ENCODE measurements around the gene SLC47A2. TPM values are rescaled to one million over a fixed set of nuclear protein-coding genes. Genes with fewer than 3 reads are reported as not detected.

Gene SLC47A2
- total and polyA plus RNA-seq, 3 experiments from 2014 or later = not detected

DNA sequence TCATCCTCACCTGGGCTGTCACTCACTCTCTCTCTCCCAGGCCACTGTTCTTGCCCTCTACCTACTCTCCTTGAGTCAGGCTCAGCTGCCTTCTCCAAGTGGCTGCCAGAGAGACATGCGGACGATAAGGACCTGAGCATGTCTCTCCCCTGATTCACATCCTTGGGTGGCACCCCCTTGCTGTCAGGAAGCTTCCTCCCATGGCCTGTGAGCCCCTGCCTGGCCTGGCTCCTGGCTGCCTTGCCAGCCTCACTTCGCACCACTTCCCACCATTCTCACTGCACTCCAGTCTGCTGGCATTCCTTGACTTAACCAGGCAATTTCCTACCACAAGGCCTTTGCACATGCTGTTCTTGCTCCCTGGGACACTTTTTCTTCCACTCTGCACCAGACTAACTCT lies 34.5 kb upstream of the SLC47A2 start:
- Mint-ChIP-seq H3K4me3 (no peak overlapping the region), H3K27me3 (peaks cover 17 to 49% of the 10 kb centered on the region in 2 donors), H3K27ac (peak overlapping the region in 1 of 8 donors; percentile 51), H3K9me3 (no peaks in the 10 kb centered on the region), H3K36me3 (peaks cover 0 to 3% (median 0%) of the 10 kb centered on the region in 3 donors), H3K4me1 (no peaks in the 10 kb centered on the region)
- H3K9me3 ChIP-seq (ENCODE audit: low read length) = no peaks in the 10 kb centered on the region
- ChIA-PET POLR2A (no interaction called here), CTCF (interaction anchor here (0.9 to 1.1 kb wide), 2 partner anchors 11 to 12 kb away, joined by 3 read pairs; no protein-coding TSS in a partner anchor)
- H3K4me1 ChIP-seq (ENCODE audit: insufficient read depth, low read length) = no peaks in the 10 kb centered on the region
- H3K27ac ChIP-seq (ENCODE audit: low read depth, low read length) = no peak overlapping the region
- no peak overlapping the region for H3K4me3 ChIP-seq (ENCODE audit: low read length)
- no peak for DNase-seq
- no peaks in the 10 kb centered on the region for H3K36me3 ChIP-seq (ENCODE audit: insufficient read depth, low read length)
- no peaks in the 10 kb centered on the region for H3K27me3 ChIP-seq (ENCODE audit: insufficient read depth, low read length, poor library complexity, severe bottlenecking)

DNA sequence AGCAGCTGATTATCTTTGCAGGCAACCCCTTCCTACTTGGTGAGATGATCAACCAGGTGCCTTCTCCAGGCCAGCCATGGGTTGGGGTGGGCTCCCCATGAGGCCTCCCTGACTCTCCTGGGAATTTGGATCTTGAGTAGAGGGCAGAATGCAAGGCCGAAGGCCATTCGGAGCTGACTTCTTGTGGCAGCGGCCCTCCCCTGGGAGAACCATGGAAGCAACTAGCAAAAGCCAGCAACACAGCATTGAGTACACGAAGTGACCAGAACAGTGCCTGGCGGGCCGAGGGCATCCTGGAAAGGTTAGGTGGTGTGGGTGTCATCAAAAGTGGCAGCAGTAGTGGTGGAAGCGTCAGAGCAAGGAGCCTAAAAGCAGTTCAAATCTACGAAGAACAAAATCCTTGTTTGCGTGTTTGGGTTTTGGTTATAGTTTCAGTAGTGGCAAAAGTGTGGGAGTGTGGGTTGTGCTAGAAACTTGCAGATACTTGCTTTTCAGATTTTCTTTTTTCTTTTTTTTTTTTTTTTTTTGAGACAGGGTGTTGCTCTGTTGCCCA lies 33.7 kb upstream of the SLC47A2 start:
- peaks cover 14 to 41% of the 10 kb centered on the region in 2 donors for H3K27me3 Mint-ChIP-seq
- H3K36me3 ChIP-seq (ENCODE audit: insufficient read depth, low read length) = no peaks in the 10 kb centered on the region
- no peak overlapping the region for H3K4me3 Mint-ChIP-seq
- H3K4me1 ChIP-seq (ENCODE audit: insufficient read depth, low read length) = peaks cover 3% of the 10 kb centered on the region
- peaks cover 0 to 4% (median 0%) of the 10 kb centered on the region in 3 donors for H3K4me1 Mint-ChIP-seq
- H3K4me3 ChIP-seq (ENCODE audit: low read length) = no peak overlapping the region
- DNase-seq = no peak
- peaks cover 0 to 3% (median 0%) of the 10 kb centered on the region in 3 donors for H3K36me3 Mint-ChIP-seq
- no peaks in the 10 kb centered on the region for H3K9me3 Mint-ChIP-seq
- H3K9me3 ChIP-seq (ENCODE audit: low read length) = no peaks in the 10 kb centered on the region
- H3K27ac ChIP-seq (ENCODE audit: low read depth, low read length) = no peak overlapping the region
- H3K27me3 ChIP-seq (ENCODE audit: insufficient read depth, low read length, poor library complexity, severe bottlenecking) = no peaks in the 10 kb centered on the region
- CTCF ChIA-PET = no interaction called here
- no peak overlapping the region for H3K27ac Mint-ChIP-seq
- POLR2A ChIA-PET = interaction anchor here (0.7 kb wide), 1 partner anchor 95 kb away, joined by 6 read pairs; no protein-coding TSS in a partner anchor

DNA sequence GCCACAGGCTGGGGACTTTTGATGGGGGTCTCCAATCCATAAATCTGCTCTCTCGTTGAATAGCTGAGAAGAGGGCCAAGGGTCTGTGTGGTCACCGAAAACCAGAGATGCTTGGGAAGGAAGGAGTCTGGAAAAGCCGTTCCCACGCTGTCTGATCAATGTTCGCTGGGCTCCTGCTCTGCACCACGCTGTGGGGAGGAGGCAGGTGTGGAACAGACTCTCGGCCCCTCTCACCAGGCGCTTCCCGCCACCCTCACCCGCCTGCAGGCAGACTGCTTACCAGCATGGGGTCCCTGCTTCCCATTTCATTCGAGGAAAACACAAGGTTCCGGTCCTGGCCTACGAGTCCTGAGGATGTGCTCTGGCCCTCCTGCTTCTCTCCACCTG lies 32.4 kb upstream of the SLC47A2 start:
- H3K27ac Mint-ChIP-seq = no peak overlapping the region

DNA sequence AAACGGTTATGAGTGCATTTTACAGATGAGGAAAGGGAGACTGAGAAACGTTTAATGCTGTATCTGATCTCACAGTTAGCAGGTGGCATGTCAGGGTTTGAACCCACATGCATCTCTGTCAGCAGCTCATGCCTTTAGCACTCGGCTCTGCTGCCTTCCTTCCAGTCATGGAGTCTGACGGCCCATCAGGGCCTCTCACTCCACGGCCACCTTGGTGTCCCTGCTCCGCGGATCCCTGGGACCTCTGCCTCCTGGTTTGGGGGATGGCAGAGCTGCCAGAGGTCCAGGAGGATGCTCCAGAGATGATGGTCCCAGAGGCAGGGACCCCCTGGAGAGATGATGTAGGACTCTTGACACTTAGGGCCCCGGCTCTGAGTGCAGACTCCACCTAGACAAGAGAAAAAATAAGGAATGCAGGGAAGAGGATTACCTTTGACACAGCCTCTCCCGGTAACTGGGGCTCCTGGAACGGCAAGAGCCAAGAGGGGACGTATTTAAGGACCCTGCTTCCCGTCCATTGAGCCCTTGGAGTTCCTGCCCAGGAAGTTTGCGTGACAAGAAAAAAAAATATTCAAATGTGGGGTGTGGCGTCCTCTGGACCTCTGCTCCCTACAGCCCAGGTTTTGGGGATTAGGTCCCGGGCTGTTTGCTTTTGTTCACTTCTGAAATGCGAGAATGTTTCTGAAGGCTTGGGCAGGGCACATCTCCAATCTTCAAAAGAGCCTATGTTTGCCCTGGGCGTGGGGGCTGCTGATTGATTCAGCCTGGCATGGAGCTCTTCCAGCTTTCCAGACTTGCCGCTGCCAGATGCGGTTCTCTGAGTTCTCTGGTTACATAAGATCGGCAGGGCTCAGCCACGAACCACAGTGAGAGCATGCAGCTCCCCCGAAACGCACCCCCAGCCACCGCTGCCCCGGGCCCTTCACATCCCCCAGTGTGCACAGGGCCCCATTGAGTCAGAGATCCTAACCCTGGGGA lies 31.7 kb upstream of the SLC47A2 start, which contains the start of gene ALDH3A1:
ALDH3A1 (minus strand) TSS at position 470 of the 978 bp plus-strand sequence. CDS start 3,169 bp downstream, outside the sequence.
- no peak within 1 kb of the TSS for H3K27ac ChIP-seq (ENCODE audit: low read depth, low read length)
- no peaks in the 10 kb centered on the region for H3K9me3 Mint-ChIP-seq
- ChIA-PET POLR2A (no interaction called here), CTCF (no interaction called here)
- H3K4me3 Mint-ChIP-seq = peak within 1 kb of the TSS in 1 of 7 donors; percentile 43
- H3K9me3 ChIP-seq (ENCODE audit: low read length) = no peaks in the 10 kb centered on the region
- no peaks in the 10 kb centered on the region for H3K27me3 ChIP-seq (ENCODE audit: insufficient read depth, low read length, poor library complexity, severe bottlenecking)
- no peaks in the 10 kb centered on the region for H3K36me3 ChIP-seq (ENCODE audit: insufficient read depth, low read length)
- H3K27me3 Mint-ChIP-seq = peaks cover 8 to 26% of the 10 kb centered on the region in 2 donors
- H3K4me1 ChIP-seq (ENCODE audit: insufficient read depth, low read length) = peaks cover 4% of the 10 kb centered on the region
- no peak for DNase-seq
- H3K27ac Mint-ChIP-seq = no peak within 1 kb of the TSS
- peaks cover 0 to 3% (median 0%) of the 10 kb centered on the region in 3 donors for H3K36me3 Mint-ChIP-seq
- no peak within 1 kb of the TSS for H3K4me3 ChIP-seq (ENCODE audit: low read length)
- H3K4me1 Mint-ChIP-seq = peaks cover 0 to 10% (median 0%) of the 10 kb centered on the region in 3 donors

More for the DNA sequence above, 32.4 kb upstream of the SLC47A2 start:
- Histone ChIP-seq H3K27ac (ENCODE audit: low read depth, low read length) (no peak overlapping the region), H3K4me1 (ENCODE audit: insufficient read depth, low read length) (peaks cover 4% of the 10 kb centered on the region), H3K4me3 (ENCODE audit: low read length) (no peak overlapping the region), H3K9me3 (ENCODE audit: low read length) (no peaks in the 10 kb centered on the region), H3K36me3 (ENCODE audit: insufficient read depth, low read length) (no peaks in the 10 kb centered on the region), H3K27me3 (ENCODE audit: insufficient read depth, low read length, poor library complexity, severe bottlenecking) (no peaks in the 10 kb centered on the region)
- Mint-ChIP-seq H3K36me3 (peaks cover 0 to 3% (median 0%) of the 10 kb centered on the region in 3 donors), H3K4me3 (no peak overlapping the region), H3K4me1 (peaks cover 0 to 10% (median 0%) of the 10 kb centered on the region in 3 donors), H3K27me3 (peaks cover 11 to 33% of the 10 kb centered on the region in 2 donors), H3K9me3 (no peaks in the 10 kb centered on the region)
- DNase-seq = no peak
- ChIA-PET POLR2A (no interaction called here), CTCF (no interaction called here)

DNA sequence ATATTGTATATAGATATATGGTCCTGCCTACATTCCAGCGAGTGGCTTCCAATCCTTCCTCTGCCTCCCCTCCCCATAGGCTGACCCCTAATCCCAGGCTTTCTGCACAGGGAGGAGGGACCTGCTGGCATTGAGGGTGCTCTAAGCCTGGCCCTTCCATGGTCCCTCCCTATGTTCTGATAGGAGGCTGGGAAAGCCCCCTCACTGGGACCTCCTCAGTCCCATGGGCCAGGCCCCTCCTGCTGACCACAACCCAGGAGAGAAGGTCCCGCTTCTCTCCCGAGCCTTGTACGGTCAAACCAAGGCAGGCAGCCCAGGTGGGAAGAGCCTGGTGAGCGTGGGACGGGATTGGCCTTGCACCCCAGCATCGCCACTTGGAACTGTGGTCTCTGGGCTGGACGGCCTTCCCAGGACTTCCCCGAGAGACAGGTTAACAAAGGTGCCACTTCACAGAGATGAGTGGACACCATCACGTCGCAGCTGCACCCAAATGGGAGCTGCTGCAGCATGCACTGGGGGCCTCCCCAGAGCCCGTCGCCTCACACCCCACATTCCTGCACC lies 30.9 kb upstream of the SLC47A2 start:
- H3K4me3 Mint-ChIP-seq = peak overlapping the region in 1 of 7 donors; percentile 43
- peaks cover 0 to 10% (median 0%) of the 10 kb centered on the region in 3 donors for H3K4me1 Mint-ChIP-seq
- ChIA-PET POLR2A (no interaction called here), CTCF (interaction anchor here (2.8 kb wide), 1 partner anchor 20 kb away, joined by 19 read pairs; no protein-coding TSS in a partner anchor)
- Histone ChIP-seq H3K27ac (ENCODE audit: low read depth, low read length) (no peak overlapping the region), H3K4me1 (ENCODE audit: insufficient read depth, low read length) (peaks cover 4% of the 10 kb centered on the region), H3K4me3 (ENCODE audit: low read length) (no peak overlapping the region), H3K9me3 (ENCODE audit: low read length) (no peaks in the 10 kb centered on the region), H3K27me3 (ENCODE audit: insufficient read depth, low read length, poor library complexity, severe bottlenecking) (no peaks in the 10 kb centered on the region), H3K36me3 (ENCODE audit: insufficient read depth, low read length) (no peaks in the 10 kb centered on the region)
- H3K36me3 Mint-ChIP-seq = peaks cover 0 to 3% (median 0%) of the 10 kb centered on the region in 3 donors
- H3K27ac Mint-ChIP-seq = no peak overlapping the region
- peaks cover 8 to 22% of the 10 kb centered on the region in 2 donors for H3K27me3 Mint-ChIP-seq
- no peak for DNase-seq
- no peaks in the 10 kb centered on the region for H3K9me3 Mint-ChIP-seq

DNA sequence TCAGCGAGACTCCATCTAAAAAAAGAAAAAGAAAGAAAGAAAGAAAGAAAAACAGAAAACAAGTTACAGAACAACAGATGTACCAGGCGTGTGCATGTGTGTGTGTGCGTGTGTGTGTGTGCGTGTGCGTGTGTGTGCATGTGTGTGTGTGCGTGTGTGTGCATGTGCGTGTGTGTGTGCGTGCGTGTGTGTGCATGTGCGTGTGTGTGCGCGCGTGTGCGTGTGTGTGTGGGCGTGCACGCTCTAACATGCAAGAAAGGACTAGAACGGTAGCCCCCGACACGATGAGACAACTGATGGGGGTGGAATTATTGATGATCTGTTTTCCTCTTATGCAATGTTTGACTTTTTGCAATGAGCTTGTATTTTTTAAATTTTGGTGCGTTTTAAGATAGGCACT lies 30.1 kb upstream of the SLC47A2 start:
- ChIA-PET POLR2A (no interaction called here), CTCF (interaction anchor here (2.8 kb wide), 1 partner anchor 19 kb away, joined by 19 read pairs; no protein-coding TSS in a partner anchor)
- H3K27me3 Mint-ChIP-seq = peaks cover 8 to 20% of the 10 kb centered on the region in 2 donors
- H3K9me3 ChIP-seq (ENCODE audit: low read length) = no peaks in the 10 kb centered on the region
- H3K4me3 Mint-ChIP-seq = peak overlapping the region in 3 of 7 donors; percentile 24 to 43 (median 37)
- H3K36me3 Mint-ChIP-seq = peaks cover 0 to 3% (median 0%) of the 10 kb centered on the region in 3 donors
- no peaks in the 10 kb centered on the region for H3K27me3 ChIP-seq (ENCODE audit: insufficient read depth, low read length, poor library complexity, severe bottlenecking)
- peaks cover 4% of the 10 kb centered on the region for H3K4me1 ChIP-seq (ENCODE audit: insufficient read depth, low read length)
- peak overlapping the region in 1 of 8 donors; percentile 56 for H3K27ac Mint-ChIP-seq
- no peak for DNase-seq
- H3K4me1 Mint-ChIP-seq = peaks cover 0 to 10% (median 0%) of the 10 kb centered on the region in 3 donors
- no peaks in the 10 kb centered on the region for H3K9me3 Mint-ChIP-seq
- H3K36me3 ChIP-seq (ENCODE audit: insufficient read depth, low read length) = no peaks in the 10 kb centered on the region
- H3K4me3 ChIP-seq (ENCODE audit: low read length) = no peak overlapping the region
- H3K27ac ChIP-seq (ENCODE audit: low read depth, low read length) = no peak overlapping the region

DNA sequence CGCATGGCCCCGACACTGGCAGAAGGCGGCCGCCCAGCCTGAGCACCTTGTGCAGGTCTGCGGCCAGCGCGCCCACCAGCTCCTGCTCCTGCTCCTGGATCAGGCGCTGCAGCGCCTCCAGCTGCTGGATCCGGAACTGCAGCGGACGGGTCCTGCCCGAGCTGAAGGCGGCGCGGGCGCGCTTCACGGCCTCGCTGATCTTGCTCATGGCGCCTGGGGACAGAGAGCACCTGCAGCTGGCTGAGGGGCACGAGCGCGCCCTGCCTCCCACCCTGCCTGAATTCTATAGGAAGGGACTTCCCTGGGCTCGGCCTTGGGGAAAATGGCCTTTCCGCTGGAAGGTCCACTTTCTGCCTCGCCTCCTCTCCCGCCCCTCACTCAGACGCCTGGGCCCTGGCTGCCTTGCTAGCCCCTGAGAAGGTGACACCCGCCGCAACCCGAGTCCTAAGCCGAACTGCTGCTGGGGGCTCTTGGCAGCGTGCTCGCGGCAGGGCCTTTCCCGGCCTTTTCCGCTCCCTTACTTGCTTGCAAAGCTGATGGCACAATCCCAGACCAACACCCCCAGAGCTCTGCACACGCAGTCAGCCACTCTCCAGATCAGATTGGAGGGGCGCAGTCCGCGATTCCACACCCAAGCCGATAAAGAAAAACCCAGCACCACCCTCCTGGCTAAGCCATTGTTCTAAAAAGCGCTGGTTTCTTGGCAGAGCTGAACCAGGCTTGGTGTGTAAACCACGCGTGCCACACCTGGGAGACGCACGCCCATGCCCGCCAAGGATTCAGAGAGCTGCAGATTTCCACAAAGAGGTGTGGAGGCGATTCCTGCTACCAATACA lies 28.8 kb upstream of the SLC47A2 start:
- H3K4me1 ChIP-seq (ENCODE audit: insufficient read depth, low read length) = peaks cover 4% of the 10 kb centered on the region
- no peak overlapping the region for H3K4me3 ChIP-seq (ENCODE audit: low read length)
- H3K27ac Mint-ChIP-seq = peak overlapping the region in 1 of 8 donors; percentile 54
- POLR2A ChIA-PET = interaction anchor here (1.0 kb wide), 1 partner anchor 97 kb away, joined by 3 read pairs; no protein-coding TSS in a partner anchor
- DNase-seq = peak; percentile 70 to 84 (median 71)
- no peaks in the 10 kb centered on the region for H3K9me3 ChIP-seq (ENCODE audit: low read length)
- CTCF ChIA-PET = interaction anchor here (0.8 to 2.8 kb wide), 15 partner anchors 10 to 382 kb away, joined by 3 to 19 read pairs (median 5); partner anchors contain the start of genes ALDH3A2 and B9D1
- peak overlapping the region; percentile 20 to 74 (median 61) for H3K4me3 Mint-ChIP-seq
- peaks cover 0 to 10% (median 0%) of the 10 kb centered on the region in 3 donors for H3K4me1 Mint-ChIP-seq
- H3K27ac ChIP-seq (ENCODE audit: low read depth, low read length) = no peak overlapping the region
- H3K27me3 Mint-ChIP-seq = peaks cover 4 to 12% of the 10 kb centered on the region in 2 donors
- no peaks in the 10 kb centered on the region for H3K27me3 ChIP-seq (ENCODE audit: insufficient read depth, low read length, poor library complexity, severe bottlenecking)
- no peaks in the 10 kb centered on the region for H3K36me3 ChIP-seq (ENCODE audit: insufficient read depth, low read length)
- H3K9me3 Mint-ChIP-seq = no peaks in the 10 kb centered on the region
- H3K36me3 Mint-ChIP-seq = peaks cover 0 to 3% (median 0%) of the 10 kb centered on the region in 3 donors

Measured in CD8-positive, alpha-beta memory T cell (primary cell).